ENCODE results near the gene SLC35E1. TPM values are rescaled to one million over a fixed set of nuclear protein-coding genes. Genes with fewer than 3 reads are reported as not detected.

SLC35E1 gene
- total RNA-seq, 1 experiment from 2014 or later = 28.5 TPM

DNA sequence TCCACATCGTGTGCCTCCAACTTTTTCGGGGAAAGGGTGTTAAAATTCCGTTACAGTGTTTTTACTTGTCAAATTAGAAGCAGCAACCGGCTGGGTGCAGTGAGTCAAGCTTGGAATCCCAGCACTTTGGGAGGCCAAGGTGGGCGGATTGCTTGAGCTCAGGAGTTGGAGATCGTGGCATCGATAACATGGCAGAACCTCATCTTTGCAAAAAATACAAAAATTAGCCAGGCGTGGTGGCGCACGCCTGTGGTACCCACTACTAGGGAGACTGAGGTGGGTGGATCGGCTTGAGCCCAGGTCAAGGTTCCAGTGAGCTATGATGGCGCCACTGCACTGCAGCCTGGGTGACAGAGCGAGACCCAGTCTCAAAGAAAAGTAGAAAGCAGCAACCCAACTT, 1.1 kb upstream of the SLC35E1 start:
- H3K27me3 Mint-ChIP-seq (ENCODE audit: low read depth) = no peaks in the 10 kb centered on the region
- no peak for ATAC-seq

More for the DNA sequence above, 1.1 kb upstream of the SLC35E1 start:
- H3K27ac Mint-ChIP-seq = peak overlapping the region; percentile 99; the same call in 1 of the 2 replicates
- H3K4me3 Mint-ChIP-seq = peak overlapping the region; percentile 99
- no peak for DNase-seq (ENCODE audit: low spot score)
- POLR2A ChIA-PET = interaction anchor here (0.5 to 1.7 kb wide), 3 partner anchors 11 to 237 kb away, joined by 3 to 6 read pairs (median 3); no protein-coding TSS in a partner anchor
- H3K4me1 Mint-ChIP-seq = peaks cover 16% of the 10 kb centered on the region
- no peaks in the 10 kb centered on the region for H3K9me3 Mint-ChIP-seq
- peaks cover 15% of the 10 kb centered on the region for H3K36me3 Mint-ChIP-seq
- TF ChIP-seq, protein P1, sequence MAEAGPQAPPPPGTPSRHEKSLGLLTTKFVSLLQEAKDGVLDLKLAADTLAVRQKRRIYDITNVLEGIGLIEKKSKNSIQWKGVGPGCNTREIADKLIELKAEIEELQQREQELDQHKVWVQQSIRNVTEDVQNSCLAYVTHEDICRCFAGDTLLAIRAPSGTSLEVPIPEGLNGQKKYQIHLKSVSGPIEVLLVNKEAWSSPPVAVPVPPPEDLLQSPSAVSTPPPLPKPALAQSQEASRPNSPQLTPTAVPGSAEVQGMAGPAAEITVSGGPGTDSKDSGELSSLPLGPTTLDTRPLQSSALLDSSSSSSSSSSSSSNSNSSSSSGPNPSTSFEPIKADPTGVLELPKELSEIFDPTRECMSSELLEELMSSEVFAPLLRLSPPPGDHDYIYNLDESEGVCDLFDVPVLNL (CRISPR knock-in tag; IDR thresholded peaks at IDR 0.05; ENCODE audit: borderline replicate concordance, low read depth) = no peak
- TF ChIP-seq JAZF1 (CRISPR knock-in tag; IDR thresholded peaks at IDR 0.05) = no peak
- TF ChIP-seq GTF2I (CRISPR knock-in tag; conservative IDR thresholded peaks at IDR 0.05) = no peak
- TF ChIP-seq ZBTB21 (CRISPR knock-in tag; IDR thresholded peaks at IDR 0.05; ENCODE audit: borderline replicate concordance) = no peak
- TF ChIP-seq, protein P2, sequence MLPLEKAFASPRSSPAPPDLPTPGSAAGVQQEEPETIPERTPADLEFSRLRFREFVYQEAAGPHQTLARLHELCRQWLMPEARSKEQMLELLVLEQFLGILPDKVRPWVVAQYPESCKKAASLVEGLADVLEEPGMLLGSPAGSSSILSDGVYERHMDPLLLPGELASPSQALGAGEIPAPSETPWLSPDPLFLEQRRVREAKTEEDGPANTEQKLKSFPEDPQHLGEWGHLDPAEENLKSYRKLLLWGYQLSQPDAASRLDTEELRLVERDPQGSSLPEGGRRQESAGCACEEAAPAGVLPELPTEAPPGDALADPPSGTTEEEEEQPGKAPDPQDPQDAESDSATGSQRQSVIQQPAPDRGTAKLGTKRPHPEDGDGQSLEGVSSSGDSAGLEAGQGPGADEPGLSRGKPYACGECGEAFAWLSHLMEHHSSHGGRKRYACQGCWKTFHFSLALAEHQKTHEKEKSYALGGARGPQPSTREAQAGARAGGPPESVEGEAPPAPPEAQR (CRISPR knock-in tag; IDR thresholded peaks at IDR 0.05) = no peak
- TF ChIP-seq FOXJ3 (CRISPR knock-in tag; IDR thresholded peaks at IDR 0.05; ENCODE audit: borderline replicate concordance) = no peak
- no peak for TF ChIP-seq JUN (CRISPR knock-in tag; IDR thresholded peaks at IDR 0.05)
- TF ChIP-seq, protein P3, sequence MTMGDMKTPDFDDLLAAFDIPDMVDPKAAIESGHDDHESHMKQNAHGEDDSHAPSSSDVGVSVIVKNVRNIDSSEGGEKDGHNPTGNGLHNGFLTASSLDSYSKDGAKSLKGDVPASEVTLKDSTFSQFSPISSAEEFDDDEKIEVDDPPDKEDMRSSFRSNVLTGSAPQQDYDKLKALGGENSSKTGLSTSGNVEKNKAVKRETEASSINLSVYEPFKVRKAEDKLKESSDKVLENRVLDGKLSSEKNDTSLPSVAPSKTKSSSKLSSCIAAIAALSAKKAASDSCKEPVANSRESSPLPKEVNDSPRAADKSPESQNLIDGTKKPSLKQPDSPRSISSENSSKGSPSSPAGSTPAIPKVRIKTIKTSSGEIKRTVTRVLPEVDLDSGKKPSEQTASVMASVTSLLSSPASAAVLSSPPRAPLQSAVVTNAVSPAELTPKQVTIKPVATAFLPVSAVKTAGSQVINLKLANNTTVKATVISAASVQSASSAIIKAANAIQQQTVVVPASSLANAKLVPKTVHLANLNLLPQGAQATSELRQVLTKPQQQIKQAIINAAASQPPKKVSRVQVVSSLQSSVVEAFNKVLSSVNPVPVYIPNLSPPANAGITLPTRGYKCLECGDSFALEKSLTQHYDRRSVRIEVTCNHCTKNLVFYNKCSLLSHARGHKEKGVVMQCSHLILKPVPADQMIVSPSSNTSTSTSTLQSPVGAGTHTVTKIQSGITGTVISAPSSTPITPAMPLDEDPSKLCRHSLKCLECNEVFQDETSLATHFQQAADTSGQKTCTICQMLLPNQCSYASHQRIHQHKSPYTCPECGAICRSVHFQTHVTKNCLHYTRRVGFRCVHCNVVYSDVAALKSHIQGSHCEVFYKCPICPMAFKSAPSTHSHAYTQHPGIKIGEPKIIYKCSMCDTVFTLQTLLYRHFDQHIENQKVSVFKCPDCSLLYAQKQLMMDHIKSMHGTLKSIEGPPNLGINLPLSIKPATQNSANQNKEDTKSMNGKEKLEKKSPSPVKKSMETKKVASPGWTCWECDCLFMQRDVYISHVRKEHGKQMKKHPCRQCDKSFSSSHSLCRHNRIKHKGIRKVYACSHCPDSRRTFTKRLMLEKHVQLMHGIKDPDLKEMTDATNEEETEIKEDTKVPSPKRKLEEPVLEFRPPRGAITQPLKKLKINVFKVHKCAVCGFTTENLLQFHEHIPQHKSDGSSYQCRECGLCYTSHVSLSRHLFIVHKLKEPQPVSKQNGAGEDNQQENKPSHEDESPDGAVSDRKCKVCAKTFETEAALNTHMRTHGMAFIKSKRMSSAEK (CRISPR knock-in tag; IDR thresholded peaks at IDR 0.05; ENCODE audit: borderline replicate concordance) = no peak
- TF ChIP-seq MYBL2 (CRISPR knock-in tag; IDR thresholded peaks at IDR 0.05) = no peak
- TF ChIP-seq, protein P4, sequence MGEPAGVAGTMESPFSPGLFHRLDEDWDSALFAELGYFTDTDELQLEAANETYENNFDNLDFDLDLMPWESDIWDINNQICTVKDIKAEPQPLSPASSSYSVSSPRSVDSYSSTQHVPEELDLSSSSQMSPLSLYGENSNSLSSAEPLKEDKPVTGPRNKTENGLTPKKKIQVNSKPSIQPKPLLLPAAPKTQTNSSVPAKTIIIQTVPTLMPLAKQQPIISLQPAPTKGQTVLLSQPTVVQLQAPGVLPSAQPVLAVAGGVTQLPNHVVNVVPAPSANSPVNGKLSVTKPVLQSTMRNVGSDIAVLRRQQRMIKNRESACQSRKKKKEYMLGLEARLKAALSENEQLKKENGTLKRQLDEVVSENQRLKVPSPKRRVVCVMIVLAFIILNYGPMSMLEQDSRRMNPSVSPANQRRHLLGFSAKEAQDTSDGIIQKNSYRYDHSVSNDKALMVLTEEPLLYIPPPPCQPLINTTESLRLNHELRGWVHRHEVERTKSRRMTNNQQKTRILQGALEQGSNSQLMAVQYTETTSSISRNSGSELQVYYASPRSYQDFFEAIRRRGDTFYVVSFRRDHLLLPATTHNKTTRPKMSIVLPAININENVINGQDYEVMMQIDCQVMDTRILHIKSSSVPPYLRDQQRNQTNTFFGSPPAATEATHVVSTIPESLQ (CRISPR knock-in tag; IDR thresholded peaks at IDR 0.05) = no peak
- TF ChIP-seq RELA (CRISPR knock-in tag; IDR thresholded peaks at IDR 0.05; ENCODE audit: borderline replicate concordance) = no peak
- no peak for TF ChIP-seq ZNF671 (CRISPR knock-in tag; IDR thresholded peaks at IDR 0.05)
- no peak for TF ChIP-seq ETV6 (CRISPR knock-in tag; IDR thresholded peaks at IDR 0.05)
- TF ChIP-seq PRRX2 (CRISPR knock-in tag; IDR thresholded peaks at IDR 0.05) = no peak
- TF ChIP-seq, protein P5, sequence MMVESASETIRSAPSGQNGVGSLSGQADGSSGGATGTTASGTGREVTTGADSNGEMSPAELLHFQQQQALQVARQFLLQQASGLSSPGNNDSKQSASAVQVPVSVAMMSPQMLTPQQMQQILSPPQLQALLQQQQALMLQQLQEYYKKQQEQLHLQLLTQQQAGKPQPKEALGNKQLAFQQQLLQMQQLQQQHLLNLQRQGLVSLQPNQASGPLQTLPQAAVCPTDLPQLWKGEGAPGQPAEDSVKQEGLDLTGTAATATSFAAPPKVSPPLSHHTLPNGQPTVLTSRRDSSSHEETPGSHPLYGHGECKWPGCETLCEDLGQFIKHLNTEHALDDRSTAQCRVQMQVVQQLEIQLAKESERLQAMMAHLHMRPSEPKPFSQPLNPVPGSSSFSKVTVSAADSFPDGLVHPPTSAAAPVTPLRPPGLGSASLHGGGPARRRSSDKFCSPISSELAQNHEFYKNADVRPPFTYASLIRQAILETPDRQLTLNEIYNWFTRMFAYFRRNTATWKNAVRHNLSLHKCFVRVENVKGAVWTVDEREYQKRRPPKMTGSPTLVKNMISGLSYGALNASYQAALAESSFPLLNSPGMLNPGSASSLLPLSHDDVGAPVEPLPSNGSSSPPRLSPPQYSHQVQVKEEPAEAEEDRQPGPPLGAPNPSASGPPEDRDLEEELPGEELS (CRISPR knock-in tag; IDR thresholded peaks at IDR 0.05) = no peak
- TF ChIP-seq NR3C1 (CRISPR knock-in tag; conservative IDR thresholded peaks at IDR 0.05; ENCODE audit: low read depth) = no peak
- no peak for TF ChIP-seq EMX1 (CRISPR knock-in tag; IDR thresholded peaks at IDR 0.05)
- no peak for TF ChIP-seq ZNF423 (CRISPR knock-in tag; IDR thresholded peaks at IDR 0.05)
- no peak for TF ChIP-seq MXD4 (CRISPR knock-in tag; IDR thresholded peaks at IDR 0.05; ENCODE audit: borderline replicate concordance)
- TF ChIP-seq ESRRA (CRISPR knock-in tag; IDR thresholded peaks at IDR 0.05; ENCODE audit: borderline replicate concordance) = no peak
- CTCF ChIA-PET = interaction anchor here (1.1 to 2.3 kb wide), 3 partner anchors 11 to 187 kb away, joined by 3 to 7 read pairs (median 5); no protein-coding TSS in a partner anchor
